ENCODE measurements around the gene KIF6. TPM values are rescaled to one million over a fixed set of nuclear protein-coding genes. Genes with fewer than 3 reads are reported as not detected.

The KIF6 gene
- total RNA-seq, 6 experiments from 2014 or later, result not detected

DNA sequence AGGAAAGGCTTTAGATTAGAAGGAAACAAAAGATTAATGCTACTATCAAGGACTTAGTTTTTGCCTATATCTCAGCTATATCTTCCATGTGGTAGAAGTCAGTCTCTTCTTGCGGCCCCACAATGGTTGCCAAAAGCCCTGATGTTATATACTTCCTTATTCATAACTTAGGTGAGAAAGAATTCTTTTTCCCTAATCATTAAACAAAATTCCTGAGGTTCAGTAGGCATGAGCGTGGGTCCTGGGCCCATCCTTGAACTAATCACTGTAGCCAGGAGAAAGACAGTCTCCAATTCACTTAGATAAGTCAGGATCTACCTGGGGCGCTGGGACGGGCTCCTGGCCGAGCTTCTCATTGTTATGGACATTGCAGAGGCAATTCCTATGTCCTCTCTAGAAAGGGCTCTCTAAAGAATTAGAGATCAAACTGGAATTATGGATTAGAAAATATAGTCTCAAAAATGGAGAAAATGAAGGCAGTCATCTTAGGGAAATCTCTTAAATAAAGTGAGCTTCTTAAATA lies 134.3 kb downstream of the KIF6 start:
- Mint-ChIP-seq H3K4me3 (no peak overlapping the region), H3K36me3 (ENCODE audit: low read depth) (no peaks in the 10 kb centered on the region; the same call in 1 of the 2 replicates), H3K27me3 (ENCODE audit: insufficient read depth) (no peaks in the 10 kb centered on the region), H3K9me3 (peaks cover 27% of the 10 kb centered on the region), H3K4me1 (ENCODE audit: low read depth) (no peaks in the 10 kb centered on the region), H3K27ac (no peak overlapping the region)
- TF ChIP-seq CTCF (IDR thresholded peaks at IDR 0.05), result no peak
- DNase-seq, result no peak

GRCh38 chr6:39587080-39587479 lies 138.1 kb downstream of the KIF6 start:
- Mint-ChIP-seq H3K27ac (no peak overlapping the region), H3K27me3 (ENCODE audit: insufficient read depth) (no peaks in the 10 kb centered on the region), H3K4me3 (no peak overlapping the region), H3K4me1 (ENCODE audit: low read depth) (no peaks in the 10 kb centered on the region), H3K9me3 (peaks cover 30% of the 10 kb centered on the region), H3K36me3 (ENCODE audit: low read depth) (no peaks in the 10 kb centered on the region; the same call in 1 of the 2 replicates)
- DNase-seq, result no peak
- TF ChIP-seq CTCF (IDR thresholded peaks at IDR 0.05), result no peak

DNA sequence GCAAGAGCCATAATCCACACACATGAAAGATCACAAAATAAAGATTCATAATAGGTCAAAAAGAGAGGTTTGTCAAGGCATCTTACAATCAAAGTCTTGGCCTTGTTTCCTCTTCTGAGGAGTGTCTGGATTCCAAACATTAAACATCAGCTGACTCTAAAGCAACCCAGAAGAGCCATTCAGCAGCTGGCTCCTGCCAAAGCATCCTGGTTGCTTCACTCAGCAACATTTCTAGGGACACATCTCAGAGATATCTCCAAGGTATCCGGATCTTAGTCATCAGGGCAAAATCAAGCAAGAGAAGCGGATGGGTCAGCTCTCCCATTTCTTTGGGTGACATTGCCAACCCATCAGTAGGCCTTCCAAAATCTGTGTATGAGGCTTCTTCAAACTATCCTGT lies 139.6 kb downstream of the KIF6 start:
- TF ChIP-seq CTCF (IDR thresholded peaks at IDR 0.05), result no peak
- Mint-ChIP-seq H3K4me1 (ENCODE audit: low read depth) (no peaks in the 10 kb centered on the region), H3K27me3 (ENCODE audit: insufficient read depth) (no peaks in the 10 kb centered on the region; the same call in 1 of the 2 replicates), H3K27ac (no peak overlapping the region), H3K36me3 (ENCODE audit: low read depth) (no peaks in the 10 kb centered on the region; the same call in 1 of the 2 replicates), H3K9me3 (peaks cover 22% of the 10 kb centered on the region), H3K4me3 (no peak overlapping the region)
- no peak for DNase-seq

DNA sequence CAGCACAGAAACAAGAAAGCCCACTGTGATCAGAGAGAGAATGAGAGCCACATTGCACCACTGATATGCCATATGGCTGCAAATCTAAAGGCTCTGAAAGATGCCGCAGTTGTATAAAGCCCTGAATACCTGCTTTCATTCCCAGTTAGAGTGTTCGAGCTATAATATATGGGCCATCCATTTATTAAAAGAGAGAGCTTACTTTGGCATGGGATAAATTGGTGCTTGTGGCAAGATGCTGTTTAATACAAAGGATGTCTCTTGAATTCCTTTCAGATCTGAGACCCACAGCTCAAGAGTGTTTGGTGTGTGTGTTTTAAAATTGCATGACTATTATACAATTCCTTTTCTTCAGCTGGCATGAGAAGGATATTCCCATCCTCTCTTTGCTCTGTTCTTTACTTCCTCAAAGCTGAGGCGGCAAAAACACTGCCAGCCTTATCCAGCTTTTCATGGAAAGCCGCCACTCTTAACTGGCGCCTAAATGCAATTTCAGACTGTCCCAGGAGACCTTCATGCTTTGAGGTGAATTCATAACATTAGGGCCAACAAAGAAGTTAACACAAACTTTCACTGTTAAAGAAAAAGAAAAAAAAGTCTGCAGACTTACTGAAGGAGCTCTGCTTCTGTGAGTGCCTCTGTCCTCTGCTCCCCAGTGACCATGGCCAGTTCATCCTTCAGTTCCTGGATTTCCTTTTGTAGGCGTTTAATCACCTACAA lies 147.6 kb downstream of the KIF6 start:
- Mint-ChIP-seq H3K4me3 (no peak overlapping the region), H3K27ac (no peak overlapping the region), H3K27me3 (ENCODE audit: insufficient read depth) (no peaks in the 10 kb centered on the region; the same call in 1 of the 2 replicates), H3K9me3 (peaks cover 17% of the 10 kb centered on the region), H3K36me3 (ENCODE audit: low read depth) (no peaks in the 10 kb centered on the region; the same call in 1 of the 2 replicates), H3K4me1 (ENCODE audit: low read depth) (no peaks in the 10 kb centered on the region)
- TF ChIP-seq CTCF (IDR thresholded peaks at IDR 0.05), result no peak
- DNase-seq, result no peak

GRCh38 chr6:39576556-39577303 lies 148.5 kb downstream of the KIF6 start:
- DNase-seq, result no peak
- Mint-ChIP-seq H3K9me3 (peaks cover 23% of the 10 kb centered on the region), H3K36me3 (ENCODE audit: low read depth) (no peaks in the 10 kb centered on the region), H3K27ac (no peak overlapping the region), H3K27me3 (ENCODE audit: insufficient read depth) (no peaks in the 10 kb centered on the region; the same call in 1 of the 2 replicates), H3K4me1 (ENCODE audit: low read depth) (no peaks in the 10 kb centered on the region), H3K4me3 (no peak overlapping the region)
- no peak for TF ChIP-seq CTCF (IDR thresholded peaks at IDR 0.05)

All from HFFc6 (cell line).